Left cardiac atrium (tissue), 4 donors: Measurements from ENCODE around the gene AP3B1. TPM values are rescaled to one million over a fixed set of nuclear protein-coding genes. Genes with fewer than 3 reads are reported as not detected.
"Not testable (repeated sequence)": the region's sequence is repeated elsewhere in the genome, so short reads cannot be mapped to it uniquely, and the experiment has no call there.

Source experiments
- ATAC-seq, 2 donors: fragments of 200-7000 bp; cut with Tn5 transposase; one replicate each; pipeline ENCODE4 v1.9.1; 2020; ENCODE audit warnings: mild to moderate bottlenecking in 2 of 2, moderate library complexity in 2 of 2
- DNase-seq: peaks from one replicate; pipeline ENCODE4 v3.0.0-alpha.2; 2020
- intact Hi-C, 2 donors: fragments of 100-400 bp; cut with DNase I; formaldehyde crosslinking; loops; one replicate each; pipeline versions ENCODE4 v1.14.1 to v1.15.1; 2022 to 2023
- total RNA-seq, 2 donors: library from RNA; stranded (reverse); fragmentation: NEBNext Ultra II Directional; extraction: Animal tissue kit (Norgen Biotek cat#: 25700); gene quantifications; one replicate each; pipeline ENCODE4 v1.2.1, GENCODE V29; 2021
- donor health status: DM: no; HTN: yes; CAD: no.
- donor health status: DM: no; HTN: yes; CAD: no; lungs with severe emphysema.
- donor health status: DM: yes; HTN: yes; CAD: no.
- donor health status: Dilated cardiomyopathy.

AP3B1 gene
- total RNA-seq, 2 donors from 2014 or later, result 25.3 to 32.7 TPM

GRCh38 chr5:78046823-78047222, 247.7 kb downstream of the AP3B1 start:
- DNase-seq, intact Hi-C loops, ATAC-seq: not testable (repeated sequence)

- DNase-seq (no peak), ATAC-seq (no peak)
- intact Hi-C loops, result no loop called here
Measured at GRCh38 chr5:78046006-78046405, 248.5 kb downstream of the AP3B1 start.

- no peak for DNase-seq
- intact Hi-C loops, result no loop called here
- no peak for ATAC-seq
Measured at GRCh38 chr5:78041805-78042204, 252.7 kb downstream of the AP3B1 start.

GRCh38 chr5:78025540-78025939, 269.0 kb downstream of the AP3B1 start:
- intact Hi-C loops, result no loop called here
- no peak for DNase-seq
- no peak for ATAC-seq

GRCh38 chr5:78019744-78020143, 274.8 kb downstream of the AP3B1 start:
- ATAC-seq (no peak), DNase-seq (no peak)
- intact Hi-C loops, result no loop called here

GRCh38 chr5:78016863-78017529, 277.5 kb downstream of the AP3B1 start:
- ATAC-seq, result no peak
- intact Hi-C loops, result no loop called here
- no peak for DNase-seq

GRCh38 chr5:78009937-78010527, 284.5 kb downstream of the AP3B1 start:
- ATAC-seq (peak; percentile 26 to 61), DNase-seq (no peak)
- intact Hi-C loops, result loop anchor here in 1 of 2 donors (5.0 to 10.0 kb wide), 2 partner anchors 365 to 448 kb away; no protein-coding TSS in a partner anchor

GRCh38 chr5:78008356-78008967, 286.0 kb downstream of the AP3B1 start:
- ATAC-seq, result peak in 1 of 2 donors; percentile 53
- intact Hi-C loops, result loop anchor here in 1 of 2 donors (5.0 to 10.0 kb wide), 2 partner anchors 364 to 446 kb away; no protein-coding TSS in a partner anchor
- DNase-seq, result no peak

- intact Hi-C loops, result loop anchor here in 1 of 2 donors (5.0 to 10.0 kb wide), 2 partner anchors 362 to 445 kb away; no protein-coding TSS in a partner anchor
- ATAC-seq, result no peak
- no peak for DNase-seq
Measured at GRCh38 chr5:78007233-78007632, 287.3 kb downstream of the AP3B1 start.

- intact Hi-C loops, result loop anchor here in 1 of 2 donors (5.0 to 10.0 kb wide), 2 partner anchors 362 to 444 kb away; no protein-coding TSS in a partner anchor
- no peak for ATAC-seq
Measured at GRCh38 chr5:78006449-78006848, 288.0 kb downstream of the AP3B1 start.

GRCh38 chr5:78005021-78005785, 289.3 kb downstream of the AP3B1 start:
- ATAC-seq (no peak), DNase-seq (no peak)
- intact Hi-C loops, result loop anchor here in 1 of 2 donors (5.0 to 10.0 kb wide), 2 partner anchors 360 to 443 kb away; no protein-coding TSS in a partner anchor

More at GRCh38 chr5:78006449-78006848, 288.0 kb downstream of the AP3B1 start:
- DNase-seq, result no peak

GRCh38 chr5:78004559-78004958, 289.9 kb downstream of the AP3B1 start:
- ATAC-seq, result no peak
- intact Hi-C loops, result loop anchor here in 1 of 2 donors (10.0 kb wide), 1 partner anchor 360 kb away; no protein-coding TSS in a partner anchor
- no peak for DNase-seq

GRCh38 chr5:78003919-78004318, 290.6 kb downstream of the AP3B1 start:
- no peak for ATAC-seq
- no peak for DNase-seq
- intact Hi-C loops, result loop anchor here in 1 of 2 donors (10.0 kb wide), 1 partner anchor 359 kb away; no protein-coding TSS in a partner anchor

- no peak for ATAC-seq
- DNase-seq, result no peak
- intact Hi-C loops, result loop anchor here in 1 of 2 donors (10.0 kb wide), 1 partner anchor 359 kb away; no protein-coding TSS in a partner anchor
Measured at GRCh38 chr5:78003450-78003849, 291.0 kb downstream of the AP3B1 start.

- intact Hi-C loops, result loop anchor here in 1 of 2 donors (10.0 kb wide), 1 partner anchor 358 kb away; no protein-coding TSS in a partner anchor
- ATAC-seq (peak in 1 of 2 donors; percentile 55), DNase-seq (no peak)
Measured at GRCh38 chr5:78002690-78003089, 291.8 kb downstream of the AP3B1 start.

- intact Hi-C loops, result loop anchor here in 1 of 2 donors (10.0 kb wide), 1 partner anchor 356 kb away; no protein-coding TSS in a partner anchor
- ATAC-seq, result no peak
Measured at GRCh38 chr5:78001197-78001596, 293.3 kb downstream of the AP3B1 start.

GRCh38 chr5:78000191-78000590, 294.3 kb downstream of the AP3B1 start:
- ATAC-seq, result no peak

More at GRCh38 chr5:78001197-78001596, 293.3 kb downstream of the AP3B1 start:
- no peak for DNase-seq

GRCh38 chr5:77999399-77999798, 295.1 kb downstream of the AP3B1 start:
- ATAC-seq (no peak), DNase-seq (no peak)
- intact Hi-C loops, result no loop called here

More at GRCh38 chr5:78000191-78000590, 294.3 kb downstream of the AP3B1 start:
- no peak for DNase-seq
- intact Hi-C loops, result loop anchor here in 1 of 2 donors (10.0 kb wide), 1 partner anchor 355 kb away; no protein-coding TSS in a partner anchor

GRCh38 chr5:77996943-77997342, 297.6 kb downstream of the AP3B1 start:
- ATAC-seq (no peak), DNase-seq (no peak)
- intact Hi-C loops, result no loop called here
